OCI-LY7 (cell line): ENCODE data around the gene VPS13C. TPM values are rescaled to one million over a fixed set of nuclear protein-coding genes. Genes with fewer than 3 reads are reported as not detected.

Experiments used
- BruUV-seq: library from RNA; stranded (reverse); fragments of 400-500 nt; replicated peaks from 2 replicates; lab custom pipeline; 2021; lab: Mats Ljungman, UMichigan
- CTCF ChIA-PET: fragments of 300-600 bp; sonication (Branson Sonifier 250); formaldehyde crosslinking; loops from one replicate; lab custom pipeline; 2022; ENCODE audit warnings: antibody characterized with exemption; ENCODE audit not compliant: unreplicated experiment; lab: Charles Lee
- POLR2A ChIA-PET: fragments of 300-600 bp; sonication (Branson Sonifier 250); formaldehyde crosslinking; loops from one replicate; lab custom pipeline; 2022; ENCODE audit warnings: antibody characterized with exemption; lab: Charles Lee
- DNase-seq: peaks from one replicate; pipeline ENCODE4 v3.0.0-alpha.2; 2015; ENCODE audit warnings: low spot score
- H2AFZ ChIP-seq: fragments of 200-600 bp; sonication (generic), shearing (Covaris generic); 2 replicates; pipeline ENCODE4 v1.6.1; 2014; ENCODE audit warnings: mild to moderate bottlenecking, antibody characterized with exemption, low read length, moderate library complexity
- H3K27ac ChIP-seq: fragments of 200-600 bp; sonication (generic); 2 replicates; pipeline ENCODE4 v1.5.1; 2014; ENCODE audit warnings: mixed run types, low read depth, mild to moderate bottlenecking, moderate library complexity, low read length, inconsistent platforms; ENCODE audit not compliant: poor library complexity, severe bottlenecking
- H3K36me3 ChIP-seq: fragments of 200-600 bp; sonication (generic); 2 replicates; pipeline ENCODE4 v1.6.1; 2014; ENCODE audit warnings: mild to moderate bottlenecking, antibody characterized with exemption, low read length, moderate library complexity, mixed read lengths; ENCODE audit not compliant: insufficient read depth
- H3K4me1 ChIP-seq: fragments of 200-600 bp; sonication (generic); 2 replicates; pipeline ENCODE4 v1.5.1; 2014; ENCODE audit warnings: mild to moderate bottlenecking, low read length; ENCODE audit not compliant: insufficient read depth, poor library complexity, severe bottlenecking
- H3K4me2 ChIP-seq: fragments of 200-600 bp; sonication (generic); 2 replicates; pipeline ENCODE4 v1.6.1; 2014; ENCODE audit warnings: mild to moderate bottlenecking, low read length
- H3K4me3 ChIP-seq: fragments of 200-600 bp; sonication (generic); 2 replicates; pipeline ENCODE4 v1.5.1; 2014; ENCODE audit warnings: mild to moderate bottlenecking, low read depth, low read length; ENCODE audit not compliant: poor library complexity, severe bottlenecking
- H3K79me2 ChIP-seq: fragments of 200-600 bp; sonication (generic); 2 replicates; pipeline ENCODE4 v1.6.1; 2016; ENCODE audit warnings: low read depth, mild to moderate bottlenecking, low read length, moderate library complexity, mixed read lengths; ENCODE audit not compliant: insufficient read depth
- H3K9me2 ChIP-seq: fragments of 200-600 bp; sonication (generic); 2 replicates; pipeline ENCODE4 v1.6.1; 2016; ENCODE audit warnings: mild to moderate bottlenecking, low read length, mixed read lengths; ENCODE audit not compliant: insufficient read depth
- H3K9me3 ChIP-seq: fragments of 200-600 bp; sonication (generic); 2 replicates; pipeline ENCODE4 v1.6.1; 2014; ENCODE audit warnings: mild to moderate bottlenecking, mixed run types, low read length, mixed read lengths
- H4K20me1 ChIP-seq: fragments of 200-600 bp; sonication (generic); 2 replicates; pipeline ENCODE4 v1.6.1; 2014; ENCODE audit warnings: mild to moderate bottlenecking, antibody characterized with exemption, low read length, moderate library complexity, mixed read lengths; ENCODE audit not compliant: insufficient read depth
- EZH2phosphoT487 ChIP-seq: fragments of 200-600 bp; sonication (generic); IDR thresholded peaks from 2 replicates; pipeline ENCODE4 v1.6.1; 2018; ENCODE audit warnings: low read depth, borderline replicate concordance, mild to moderate bottlenecking, mixed run types, antibody characterized with exemption, low read length, moderate library complexity, mixed read lengths
- intact Hi-C: fragments of 100-400 bp; cut with micrococcal nuclease; formaldehyde crosslinking; loops from one replicate; pipeline ENCODE4 v1.10.0; 2022; ENCODE audit not compliant: unreplicated experiment
- total RNA-seq, 2 experiments: library from RNA; depleted of rRNA in 1 of 2; stranded (reverse); fragments of >200 nt in 1 of 2; shearing (Covaris generic) in 1 of 2; gene quantifications; 2 replicates each; pipeline ENCODE4 v1.2.3, GENCODE V29; 2014 to 2022
- TF ChIP-seq, protein P1 (sequence below): fragments of 200-600 bp; sonication (generic); conservative IDR thresholded peaks from 2 replicates; pipeline ENCODE4 v1.5.1; 2014; ENCODE audit warnings: mild to moderate bottlenecking, antibody characterized with exemption, low read length, moderate library complexity, mixed read lengths

Gene VPS13C
- total RNA-seq, 2 experiments from 2014 or later = 44.4 to 60.6 TPM

DNA sequence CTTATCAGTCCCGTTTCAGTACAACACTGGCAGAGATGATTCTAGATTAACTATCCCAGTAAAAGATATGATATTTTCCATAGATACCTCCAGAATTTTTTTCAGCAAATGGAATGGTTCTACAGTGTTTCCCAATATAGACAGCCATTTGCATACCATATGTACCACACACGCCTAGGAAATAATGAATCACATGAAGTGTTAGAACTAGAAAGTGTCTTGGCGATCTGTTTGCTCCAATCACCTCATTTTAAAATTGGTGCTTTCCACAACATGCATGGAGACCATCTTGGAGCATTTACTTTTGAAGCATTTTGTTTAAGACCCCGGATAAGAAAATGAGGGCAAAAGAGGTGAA lies 8.5 kb upstream of the VPS13C start:
- DNase-seq = no peak
- BruUV-seq = no TSS peak
- Histone ChIP-seq H3K9me2 (no peaks in the 10 kb centered on the region), H4K20me1 (no peaks in the 10 kb centered on the region), H3K27ac (no peak overlapping the region), H3K79me2 (no peaks in the 10 kb centered on the region), H3K9me3 (no peaks in the 10 kb centered on the region), H3K4me2 (peak overlapping the region; percentile 37; the same call in 1 of the 2 replicates), H2AFZ (no peak overlapping the region), H3K4me3 (no peak overlapping the region), H3K36me3 (no peaks in the 10 kb centered on the region), H3K4me1 (peaks cover 9% of the 10 kb centered on the region)
- intact Hi-C loops = no loop called here
- ChIA-PET POLR2A (no interaction called here), CTCF (no interaction called here)
- TF ChIP-seq EZH2phosphoT487 = no peak
- TF ChIP-seq, protein P1, sequence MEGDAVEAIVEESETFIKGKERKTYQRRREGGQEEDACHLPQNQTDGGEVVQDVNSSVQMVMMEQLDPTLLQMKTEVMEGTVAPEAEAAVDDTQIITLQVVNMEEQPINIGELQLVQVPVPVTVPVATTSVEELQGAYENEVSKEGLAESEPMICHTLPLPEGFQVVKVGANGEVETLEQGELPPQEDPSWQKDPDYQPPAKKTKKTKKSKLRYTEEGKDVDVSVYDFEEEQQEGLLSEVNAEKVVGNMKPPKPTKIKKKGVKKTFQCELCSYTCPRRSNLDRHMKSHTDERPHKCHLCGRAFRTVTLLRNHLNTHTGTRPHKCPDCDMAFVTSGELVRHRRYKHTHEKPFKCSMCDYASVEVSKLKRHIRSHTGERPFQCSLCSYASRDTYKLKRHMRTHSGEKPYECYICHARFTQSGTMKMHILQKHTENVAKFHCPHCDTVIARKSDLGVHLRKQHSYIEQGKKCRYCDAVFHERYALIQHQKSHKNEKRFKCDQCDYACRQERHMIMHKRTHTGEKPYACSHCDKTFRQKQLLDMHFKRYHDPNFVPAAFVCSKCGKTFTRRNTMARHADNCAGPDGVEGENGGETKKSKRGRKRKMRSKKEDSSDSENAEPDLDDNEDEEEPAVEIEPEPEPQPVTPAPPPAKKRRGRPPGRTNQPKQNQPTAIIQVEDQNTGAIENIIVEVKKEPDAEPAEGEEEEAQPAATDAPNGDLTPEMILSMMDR = no peak

DNA sequence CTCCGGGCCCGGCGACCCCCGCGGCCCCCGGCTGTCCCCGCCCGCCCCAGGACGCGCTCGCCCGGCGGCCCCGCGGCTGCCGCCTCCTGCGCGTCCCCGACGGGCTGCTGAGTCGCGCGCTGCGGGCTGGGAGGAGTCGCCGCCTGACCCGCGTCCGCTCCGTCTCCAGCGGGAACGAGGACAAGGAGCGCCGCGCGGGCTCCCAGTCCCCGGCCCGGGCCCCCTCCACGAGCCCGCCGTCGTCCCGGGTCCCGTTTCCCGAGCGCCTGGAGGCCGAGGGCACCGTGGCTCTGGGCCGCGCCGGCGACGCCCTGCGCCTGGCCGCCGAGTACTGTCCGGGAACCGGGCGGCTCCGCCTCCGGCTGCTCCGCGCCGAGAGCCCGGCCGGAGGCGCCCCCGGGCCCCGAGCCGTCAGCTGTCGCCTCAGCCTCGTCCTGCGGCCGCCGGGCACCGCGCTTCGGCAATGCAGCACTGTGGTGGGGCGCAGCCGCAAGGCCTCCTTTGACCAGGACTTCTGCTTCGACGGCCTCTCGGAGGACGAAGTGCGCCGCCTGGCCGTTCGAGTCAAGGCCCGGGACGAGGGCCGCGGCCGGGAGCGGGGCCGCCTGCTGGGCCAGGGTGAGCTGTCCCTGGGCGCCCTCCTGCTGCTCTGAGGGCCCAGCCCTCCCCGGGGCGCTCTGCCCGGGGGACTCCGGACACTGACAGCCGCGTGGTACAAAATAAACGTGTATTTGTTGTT lies 8.0 kb upstream of the VPS13C start:
- Histone ChIP-seq H3K36me3 (no peaks in the 10 kb centered on the region), H3K9me2 (no peaks in the 10 kb centered on the region), H3K4me3 (no peak overlapping the region), H3K4me1 (peaks cover 9% of the 10 kb centered on the region), H3K9me3 (no peaks in the 10 kb centered on the region), H4K20me1 (no peaks in the 10 kb centered on the region), H3K4me2 (peak overlapping the region; percentile 37; the same call in 1 of the 2 replicates), H3K79me2 (no peaks in the 10 kb centered on the region), H3K27ac (no peak overlapping the region), H2AFZ (no peak overlapping the region)
- ChIA-PET CTCF (no interaction called here), POLR2A (no interaction called here)
- intact Hi-C loops = no loop called here
- no TSS peak for BruUV-seq
- TF ChIP-seq EZH2phosphoT487 = no peak
- TF ChIP-seq, protein P1 = no peak
- DNase-seq = no peak

DNA sequence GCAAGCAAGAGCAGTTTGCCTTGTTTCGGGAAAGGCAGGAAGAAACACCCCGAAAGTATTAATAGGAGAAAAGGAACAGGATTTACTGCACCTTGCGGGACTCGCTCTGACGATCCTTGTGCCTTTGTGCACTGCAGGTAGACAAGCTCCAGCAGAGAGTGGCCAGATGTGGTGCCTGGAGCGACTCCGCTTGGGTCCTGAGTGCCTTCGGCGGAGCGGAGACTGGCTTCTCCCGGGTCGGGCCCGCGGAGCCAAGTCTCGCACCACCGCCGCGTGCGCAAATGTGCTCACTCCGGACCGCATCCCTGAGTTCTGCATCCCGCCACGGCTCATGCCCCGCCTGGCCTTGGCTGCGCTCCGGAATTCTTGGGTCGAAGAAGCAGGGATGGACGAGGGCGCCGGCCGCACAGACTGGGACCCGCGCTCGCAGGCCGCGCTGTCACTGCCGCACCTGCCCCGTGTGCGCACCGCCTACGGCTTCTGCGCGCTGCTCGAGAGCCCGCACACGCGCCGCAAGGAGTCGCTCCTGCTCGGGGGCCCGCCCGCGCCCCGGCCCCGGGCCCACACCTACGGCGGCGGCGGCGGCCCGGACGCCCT lies 7.3 kb upstream of the VPS13C start:
- Histone ChIP-seq H3K36me3 (no peaks in the 10 kb centered on the region), H3K79me2 (no peaks in the 10 kb centered on the region), H3K4me1 (peaks cover 9% of the 10 kb centered on the region), H3K27ac (no peak overlapping the region), H2AFZ (no peak overlapping the region), H3K9me2 (no peaks in the 10 kb centered on the region), H3K4me2 (peak overlapping the region; percentile 62), H3K4me3 (peak overlapping the region; percentile 40), H3K9me3 (no peaks in the 10 kb centered on the region), H4K20me1 (no peaks in the 10 kb centered on the region)
- TF ChIP-seq, protein P1 = no peak
- no peak for TF ChIP-seq EZH2phosphoT487
- DNase-seq = no peak
- no TSS peak for BruUV-seq
- intact Hi-C loops = no loop called here
- CTCF ChIA-PET = no interaction called here
- POLR2A ChIA-PET = no interaction called here
